GM18520 (cell line): ENCODE measurements around the gene BTBD16.

Experiments used
- ATAC-seq: cut with Tn5 transposase; IDR thresholded peaks from one replicate; pipeline ENCODE4 v1.9.1; 2021; ENCODE audit not compliant: unreplicated experiment

Gene BTBD16

DNA sequence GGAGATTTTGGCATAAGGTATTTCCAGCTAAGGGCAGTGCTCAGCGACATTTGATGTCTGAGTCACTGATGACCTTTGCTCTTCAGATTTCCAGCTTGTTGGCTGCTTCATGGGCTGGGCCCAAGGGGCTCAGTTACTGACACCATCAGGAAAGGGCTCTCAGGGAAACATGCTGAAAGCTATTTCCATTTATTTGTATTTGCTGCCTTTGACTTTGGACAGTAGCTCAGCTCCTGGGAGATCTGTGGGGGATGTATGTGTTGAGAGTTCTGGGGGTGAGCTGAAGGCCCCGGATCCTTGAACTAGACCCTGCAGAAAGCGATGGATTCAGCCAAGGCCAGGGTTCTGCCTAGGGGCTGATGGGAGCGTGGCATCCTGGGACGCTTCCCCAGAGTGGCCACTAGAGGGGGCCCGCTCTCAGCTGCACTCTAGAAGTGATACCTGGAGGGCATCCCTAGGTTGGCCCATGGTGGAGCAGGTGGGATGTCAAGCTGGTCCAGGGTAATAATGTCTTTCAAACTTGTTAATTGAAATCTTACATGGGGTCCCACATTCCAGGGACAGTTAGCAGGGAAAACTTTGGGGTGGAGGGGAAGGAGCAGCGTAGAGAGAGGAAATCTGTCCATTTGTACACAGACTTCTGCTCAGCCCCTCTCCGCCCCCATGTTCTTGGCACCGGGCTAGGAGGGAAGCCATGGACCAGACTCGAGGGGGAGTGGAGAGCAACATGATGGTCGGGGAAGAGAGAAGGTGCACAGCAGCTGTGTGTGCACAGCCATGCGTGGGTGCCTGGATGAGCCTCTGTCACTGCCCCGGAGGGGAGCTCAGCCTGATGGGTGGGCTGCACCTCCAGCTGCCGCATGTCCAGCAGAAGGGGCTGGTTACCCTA lies 3.0 kb upstream of the BTBD16 start:
- ATAC-seq: peak; percentile 46

DNA sequence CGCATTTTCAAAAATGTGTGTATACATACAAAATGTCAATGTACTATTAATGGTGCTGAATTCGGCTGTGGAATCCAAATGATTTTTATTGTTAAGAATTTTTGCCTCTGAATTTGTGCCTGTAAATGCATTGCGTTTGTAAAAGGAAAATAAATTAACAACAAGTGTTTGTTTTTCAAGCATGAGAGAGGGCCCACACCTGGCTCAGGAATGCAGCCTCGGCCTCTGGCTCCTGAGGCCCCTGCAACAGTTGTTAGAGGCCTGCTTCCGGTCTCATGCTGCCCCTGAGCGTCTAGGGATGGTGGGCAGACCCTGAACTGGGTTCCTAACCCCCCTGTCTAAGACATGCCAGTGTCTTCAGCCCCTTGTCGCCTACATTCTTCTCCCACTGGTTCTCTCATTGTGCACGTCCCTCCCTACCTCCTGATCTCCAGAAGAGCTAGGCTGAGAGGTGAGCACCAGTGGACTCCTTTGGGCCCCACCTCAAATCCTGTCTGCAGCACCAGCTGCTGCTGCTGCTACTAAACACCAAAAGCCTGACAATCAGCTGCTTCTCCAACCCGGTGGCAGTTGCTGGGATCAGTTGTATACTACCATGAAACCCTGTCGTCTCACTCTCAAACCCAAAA lies 1.9 kb upstream of the BTBD16 start:
- no peak for ATAC-seq

DNA sequence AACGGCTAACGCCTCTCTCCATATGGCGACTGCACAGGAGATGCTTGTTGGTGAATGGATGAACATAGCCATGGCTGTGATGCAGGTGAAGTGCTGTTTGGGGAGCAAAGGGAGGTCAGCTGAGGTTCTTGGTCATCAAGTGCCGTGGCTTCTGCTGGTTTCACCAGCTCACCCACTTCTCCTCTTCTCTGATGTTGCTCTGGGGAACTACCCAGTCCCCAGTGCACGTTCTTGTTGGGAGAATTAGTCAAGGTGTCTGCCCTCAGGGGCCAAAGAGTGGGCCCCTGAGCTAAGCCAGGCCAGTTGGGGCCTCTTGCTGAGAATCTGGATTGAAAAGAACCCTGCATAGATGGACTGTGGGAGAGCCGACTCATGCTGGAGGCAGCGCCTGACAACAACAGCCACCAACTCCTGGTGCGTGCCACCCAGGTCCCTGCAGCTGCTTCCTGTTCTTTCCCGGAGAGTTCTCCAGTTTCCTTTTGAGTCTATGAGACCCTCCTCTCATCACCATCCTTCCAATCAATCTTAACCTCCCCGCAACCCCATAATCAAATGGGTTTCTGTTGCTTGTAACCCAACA lies 3.0 kb downstream of the BTBD16 start:
- no peak for ATAC-seq

DNA sequence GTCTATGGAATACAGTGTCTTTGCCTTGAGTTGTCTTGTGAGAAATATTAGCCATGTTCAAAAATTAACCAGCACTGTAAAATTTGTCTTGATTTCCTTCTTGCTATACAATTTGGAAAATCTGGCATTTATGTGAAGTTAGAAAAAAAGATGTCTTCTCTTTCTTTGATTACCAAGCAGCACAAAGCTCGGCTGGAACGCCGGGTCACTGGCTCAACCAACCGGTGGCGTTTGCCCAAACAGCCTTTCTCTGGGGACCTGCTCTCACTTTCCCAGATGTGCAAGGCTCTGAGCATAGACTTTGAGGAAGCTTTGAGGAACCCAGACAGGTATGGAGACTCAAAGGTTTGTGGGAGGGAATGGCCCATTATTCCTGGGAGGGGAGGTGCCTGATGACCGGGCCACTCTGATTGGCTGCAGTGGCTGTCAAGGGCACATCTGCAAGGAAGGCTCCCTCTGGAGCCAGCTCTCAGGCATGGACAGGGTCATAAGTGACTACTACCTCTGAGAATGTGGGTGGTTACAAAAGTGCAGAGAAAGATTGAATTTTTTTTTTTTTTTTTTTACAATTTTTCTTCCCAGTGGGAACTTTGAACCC lies 5.6 kb downstream of the BTBD16 start:
- no peak for ATAC-seq

DNA sequence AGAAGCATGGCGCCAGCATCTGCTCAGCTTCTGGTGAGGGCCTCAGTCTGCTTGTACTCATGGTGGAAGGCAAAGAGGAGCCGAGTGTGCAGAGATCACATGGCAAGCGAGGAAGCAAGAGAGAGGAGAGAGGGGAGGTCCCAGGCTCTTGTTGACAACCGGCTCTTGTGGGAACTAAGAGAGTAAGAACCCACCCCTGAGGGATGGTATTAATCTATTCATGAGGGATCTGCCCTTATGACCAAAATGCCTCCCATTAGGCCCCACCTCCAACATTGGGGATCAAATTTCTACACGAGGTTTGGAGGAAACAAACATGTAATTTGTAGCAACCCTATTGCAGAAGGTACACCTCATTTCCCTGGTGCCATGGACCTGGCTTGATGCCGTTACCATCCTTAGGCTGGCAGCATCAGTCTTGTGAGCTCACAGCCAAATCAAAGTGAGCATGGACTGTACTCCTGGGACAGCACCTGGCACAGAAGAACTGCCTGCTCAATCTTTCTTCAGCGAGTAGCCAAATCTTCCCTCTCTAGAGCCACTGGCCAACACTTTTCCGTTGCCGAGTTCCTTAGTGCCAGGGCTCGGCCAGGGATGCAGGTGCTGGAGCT lies 6.5 kb downstream of the BTBD16 start:
- no peak for ATAC-seq

DNA sequence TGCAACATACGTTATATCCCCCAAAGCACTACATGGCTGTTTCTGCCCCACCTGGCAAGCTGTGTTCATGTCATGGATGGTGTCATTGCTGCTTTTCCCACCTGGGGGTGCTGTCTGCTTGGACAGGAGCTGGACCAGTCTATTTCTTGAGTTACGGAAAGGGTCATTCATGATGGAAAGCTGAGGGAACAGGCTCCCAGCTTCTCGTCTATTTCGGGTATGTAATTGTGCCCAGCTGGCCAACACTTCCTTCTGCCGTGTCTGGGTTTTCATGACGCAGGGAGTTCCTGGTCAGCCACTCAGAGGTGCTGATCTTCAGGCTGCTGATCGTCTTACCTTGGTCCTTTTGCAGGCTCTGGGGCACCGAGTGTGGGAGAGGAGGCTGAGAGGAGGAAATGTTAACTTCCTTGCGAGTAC lies 8.6 kb downstream of the BTBD16 start:
- no peak for ATAC-seq

DNA sequence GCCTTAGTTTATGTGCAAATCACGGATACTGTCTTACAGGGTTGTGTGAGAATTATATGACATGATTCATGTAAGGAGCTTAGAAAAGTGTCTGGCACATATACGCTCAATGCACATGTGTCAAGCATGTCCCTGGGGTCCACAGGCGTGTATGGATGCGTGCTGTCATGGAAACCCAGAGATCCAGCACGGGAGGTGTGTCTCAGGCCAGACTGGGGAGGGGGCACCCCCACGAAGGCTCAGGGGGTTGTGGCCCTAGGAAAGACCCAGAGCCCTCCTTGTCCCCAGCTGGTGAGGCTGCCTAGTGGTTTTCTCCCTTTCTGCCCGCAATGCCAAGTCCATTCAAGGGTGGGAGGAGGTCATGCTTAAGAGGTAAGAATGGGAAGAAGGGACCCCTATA lies 9.1 kb downstream of the BTBD16 start:
- no peak for ATAC-seq

DNA sequence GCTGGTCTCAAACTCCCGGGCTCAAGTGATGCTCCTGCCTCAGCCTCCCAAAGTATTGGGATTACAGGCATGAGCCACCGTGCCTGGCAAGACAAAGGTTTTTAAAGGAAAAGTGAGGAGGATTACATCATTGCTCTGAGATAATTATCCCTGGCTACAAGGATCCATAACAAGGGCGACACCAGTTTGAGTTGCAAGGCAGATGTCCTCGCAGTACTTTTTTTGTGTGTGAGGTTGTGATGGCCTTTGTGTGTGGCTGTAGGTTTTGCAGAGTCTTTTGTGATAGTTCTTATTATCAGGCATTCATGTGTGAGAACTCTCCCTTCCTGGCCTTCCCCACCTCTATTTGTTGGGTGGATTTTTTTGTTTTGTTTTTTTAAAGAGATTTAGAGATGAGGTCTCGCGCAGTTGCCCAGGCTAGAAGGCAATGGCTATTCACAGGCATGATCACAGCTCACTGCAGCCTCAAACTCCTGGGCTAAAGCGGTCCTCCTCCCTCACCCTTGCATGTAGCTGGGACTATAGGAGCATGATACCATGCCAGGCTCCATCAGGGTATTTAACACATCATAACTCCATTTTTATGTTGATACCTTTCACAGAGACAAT lies 10.0 kb downstream of the BTBD16 start:
- no peak for ATAC-seq

DNA sequence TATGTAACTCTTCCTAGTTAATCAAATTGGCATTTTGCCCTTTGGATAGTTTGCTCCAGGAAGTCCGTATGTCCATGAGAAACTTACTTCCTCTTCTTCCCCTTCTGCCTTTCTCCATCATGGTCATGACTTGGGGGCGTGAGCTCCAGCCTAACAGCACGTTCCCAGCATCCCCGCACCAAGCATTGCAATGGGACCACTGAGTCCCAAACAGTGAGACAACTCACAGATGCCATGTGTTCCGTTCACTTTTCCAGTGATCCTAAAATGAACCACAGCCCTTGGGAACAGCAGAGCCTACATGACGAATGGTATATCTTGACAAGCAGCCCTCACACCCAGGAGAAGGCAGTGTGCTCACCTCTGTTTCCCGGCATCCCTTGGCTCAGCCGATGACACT lies 10.7 kb downstream of the BTBD16 start:
- no peak for ATAC-seq

DNA sequence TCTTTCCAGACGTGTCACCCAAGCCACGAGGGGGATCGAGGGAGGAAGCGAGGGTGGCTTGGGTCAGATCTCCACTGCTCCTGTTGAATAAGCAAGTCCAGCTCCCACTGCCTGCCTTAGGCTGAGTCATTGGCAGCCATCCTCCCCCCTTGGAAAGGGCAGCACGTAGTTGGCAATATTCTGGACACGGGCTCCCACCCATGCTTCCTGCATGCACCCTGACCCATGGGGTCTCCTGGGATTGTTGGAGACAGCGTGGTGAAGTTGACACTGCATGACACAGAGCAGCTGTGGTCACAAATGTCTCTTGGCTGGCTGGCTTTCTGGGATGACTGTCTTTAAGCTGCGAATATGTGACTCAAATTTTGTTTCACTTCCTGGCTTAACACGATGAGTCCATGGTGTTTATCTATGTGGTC lies 11.2 kb downstream of the BTBD16 start:
- no peak for ATAC-seq

DNA sequence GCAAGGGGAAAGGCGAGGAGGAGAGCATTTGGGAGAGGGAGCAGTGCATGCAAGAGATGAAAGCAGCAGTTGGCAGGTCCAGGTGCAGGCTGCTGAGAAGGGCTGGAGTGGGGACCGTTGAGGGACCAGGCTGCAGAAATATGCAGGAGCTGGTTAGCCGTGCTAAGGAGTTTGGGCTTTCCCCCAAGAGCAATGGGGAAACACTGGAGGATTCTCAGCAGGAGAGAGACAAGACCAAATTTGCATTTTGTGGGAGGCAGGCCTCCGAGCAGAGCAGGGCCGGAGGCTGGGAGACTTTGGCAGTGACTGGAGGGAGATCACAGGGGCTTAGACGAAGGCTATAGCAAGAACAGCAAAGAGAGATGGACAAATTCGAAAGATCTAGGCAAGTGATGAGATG lies 11.8 kb downstream of the BTBD16 start:
- ATAC-seq: no peak

DNA sequence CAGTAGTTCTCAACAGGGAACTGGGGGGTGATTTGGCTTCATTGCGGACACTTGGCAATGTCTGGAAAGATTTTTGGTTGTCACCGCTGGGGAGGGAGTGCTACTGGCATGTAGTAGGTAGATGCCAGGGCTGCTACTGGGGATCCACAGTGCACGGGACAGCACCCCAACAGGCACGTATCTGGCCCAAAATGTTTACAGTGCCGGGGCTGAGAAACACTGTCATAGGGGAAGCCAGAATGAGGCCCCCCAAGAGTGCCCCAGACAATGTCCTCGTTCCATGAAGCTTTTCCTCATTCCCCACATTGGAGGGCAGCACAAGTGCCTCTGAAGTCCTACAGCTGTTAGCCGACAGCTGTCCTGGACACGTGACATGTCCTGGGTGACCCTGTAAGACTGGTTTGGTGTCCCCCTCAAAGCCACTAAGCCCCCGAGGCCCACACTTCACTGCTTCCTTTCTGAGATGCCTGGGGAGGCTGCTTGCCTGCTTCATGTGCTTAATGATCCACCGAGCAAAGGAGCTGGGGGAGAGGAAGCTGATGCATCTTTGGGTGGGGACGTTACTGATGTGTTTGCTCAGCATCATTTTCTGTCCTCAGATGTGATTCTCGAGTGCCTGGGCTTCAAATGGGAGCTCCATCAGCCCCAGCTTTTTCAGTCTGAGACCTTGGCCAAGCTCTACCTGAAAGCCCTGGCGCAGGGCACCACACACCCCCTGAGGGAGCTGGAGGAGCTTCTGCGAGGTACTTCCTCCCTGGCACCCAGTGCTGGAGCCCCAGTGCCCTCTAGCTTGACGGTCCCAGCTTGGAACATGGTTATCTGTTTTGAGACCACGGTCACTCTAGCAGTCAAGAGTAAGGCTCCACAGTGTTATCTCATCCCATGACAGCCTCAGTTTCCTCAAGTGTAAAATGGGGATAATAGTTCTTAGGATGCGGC lies 14.7 kb downstream of the BTBD16 start:
- ATAC-seq: no peak

DNA sequence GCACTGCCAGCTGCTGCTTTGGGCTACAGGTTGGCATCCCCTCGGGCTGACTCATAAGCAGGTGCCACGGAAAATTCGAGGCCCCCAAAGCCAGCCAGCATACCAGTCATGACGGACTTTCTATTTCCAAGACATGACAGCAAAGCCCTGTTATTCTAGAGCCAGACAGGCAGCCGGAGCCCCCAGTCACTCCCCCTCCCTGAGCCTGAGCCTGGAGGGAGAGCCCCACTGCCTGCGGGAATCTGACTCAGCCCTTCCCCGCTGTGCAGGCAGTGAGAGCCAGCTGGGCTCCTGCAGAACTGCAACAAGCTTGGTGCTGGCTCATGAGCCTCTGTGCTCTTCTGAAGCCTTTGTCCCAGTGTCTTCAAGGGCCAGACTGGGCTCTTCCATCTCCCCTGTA lies 15.8 kb downstream of the BTBD16 start:
- ATAC-seq: no peak

DNA sequence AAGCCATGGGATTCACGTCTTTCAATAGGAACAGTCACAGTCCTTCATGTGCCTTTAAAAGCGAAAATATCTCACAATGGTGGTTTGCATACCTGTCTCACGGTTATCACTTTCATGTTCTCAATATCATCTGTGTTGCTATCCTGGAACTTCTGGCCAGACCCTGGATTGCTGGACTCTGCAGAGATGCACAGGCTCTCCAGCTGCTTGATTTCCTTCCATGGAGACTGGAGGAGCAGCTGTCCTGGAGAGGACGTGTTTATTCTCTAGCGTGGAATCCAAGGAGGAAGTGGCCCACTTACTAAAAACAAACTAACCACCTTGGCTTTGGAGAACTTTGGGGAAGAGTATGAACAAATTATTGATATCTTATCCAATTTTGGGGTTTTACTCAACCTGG lies 16.5 kb downstream of the BTBD16 start:
- ATAC-seq: no peak

DNA sequence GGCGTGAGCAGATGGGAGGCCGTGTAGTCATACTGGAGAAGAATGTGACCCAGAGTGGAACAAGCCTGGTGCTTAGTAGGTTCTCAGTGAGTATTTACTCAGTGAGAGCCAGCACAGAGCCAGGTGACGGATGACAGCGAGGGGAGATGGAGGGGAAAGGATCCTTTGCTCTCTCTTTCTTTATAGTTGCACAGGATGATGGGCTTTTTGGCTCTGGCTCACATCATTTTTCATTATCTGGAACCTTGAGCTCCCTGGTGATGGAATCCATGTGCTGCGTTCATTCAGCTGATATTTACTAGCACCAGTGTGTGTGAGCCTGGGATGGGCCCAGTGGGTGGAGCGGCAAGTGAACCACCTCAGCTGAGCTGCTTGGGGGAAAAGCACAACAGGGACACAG lies 17.2 kb downstream of the BTBD16 start:
- ATAC-seq: no peak

DNA sequence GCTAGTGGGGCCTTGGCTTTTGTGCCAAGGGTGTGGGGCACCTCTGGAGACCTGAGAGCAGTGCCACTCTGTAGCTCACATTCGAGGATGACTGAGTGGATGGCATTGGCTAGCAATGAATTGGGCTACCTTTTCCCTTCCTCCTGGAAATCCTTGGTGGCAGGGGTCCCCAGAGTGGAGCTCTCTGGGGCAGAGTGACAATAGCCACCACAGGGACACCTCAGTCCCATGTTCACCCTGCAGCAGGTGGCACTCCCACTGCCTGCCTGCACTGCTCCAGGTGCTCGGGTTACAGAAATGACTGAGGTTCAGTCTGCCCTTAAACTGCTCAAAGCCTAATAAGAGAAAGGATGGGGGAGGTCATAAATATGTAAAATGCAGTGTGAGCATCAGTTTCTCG lies 17.8 kb downstream of the BTBD16 start:
- ATAC-seq: no peak

DNA sequence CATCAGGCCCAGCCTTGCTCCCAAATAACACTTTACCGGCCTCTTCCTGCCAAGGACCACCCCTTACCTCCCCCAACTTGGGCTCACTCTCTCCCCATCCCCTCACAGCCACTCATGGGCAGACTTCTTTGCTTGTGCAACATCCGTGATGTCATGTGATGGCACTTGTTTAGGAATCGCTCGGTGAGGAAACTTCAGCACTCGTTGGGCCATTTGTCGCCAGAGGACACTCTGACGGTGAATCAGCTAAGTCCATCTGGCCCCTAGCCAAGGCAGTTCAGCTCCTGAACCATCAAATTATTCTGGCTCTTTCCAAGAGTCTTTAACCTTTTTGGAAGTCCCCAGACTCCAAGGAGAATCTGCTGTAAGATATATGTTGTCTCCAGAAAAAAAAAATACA lies 19.2 kb downstream of the BTBD16 start:
- no peak for ATAC-seq

DNA sequence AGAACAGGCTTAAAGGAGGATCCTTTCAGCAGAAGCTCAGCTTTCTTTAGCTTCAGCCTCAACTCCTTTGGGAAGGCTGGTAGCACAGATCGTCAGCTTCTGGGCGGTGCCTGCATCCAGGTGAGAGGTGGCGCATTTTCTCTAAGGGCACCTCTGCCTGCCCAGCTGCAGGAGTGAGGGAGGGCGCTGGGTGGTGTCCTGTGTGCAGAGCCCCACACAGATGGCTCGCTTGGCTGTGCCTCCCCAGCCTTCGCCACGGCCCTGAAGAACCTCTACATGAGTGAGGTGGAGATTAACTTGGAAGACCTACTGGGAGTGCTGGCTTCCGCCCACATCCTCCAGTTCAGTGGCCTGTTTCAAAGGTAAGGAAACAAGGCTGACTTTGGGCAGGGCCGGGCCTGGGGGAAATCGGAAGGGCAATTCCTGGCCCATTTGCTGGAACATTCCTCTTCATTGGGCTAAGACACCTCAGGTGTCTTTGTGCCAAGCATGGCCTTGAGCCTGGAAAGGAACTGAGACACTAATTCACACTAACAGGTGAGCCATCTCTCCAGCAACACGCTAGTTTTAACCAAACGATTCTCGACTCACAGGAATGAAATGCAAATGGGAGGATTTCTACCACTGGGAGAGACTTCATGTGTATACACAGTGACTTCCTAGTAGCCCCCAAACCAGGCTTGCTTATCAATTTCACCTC lies 19.9 kb downstream of the BTBD16 start:
- no peak for ATAC-seq

DNA sequence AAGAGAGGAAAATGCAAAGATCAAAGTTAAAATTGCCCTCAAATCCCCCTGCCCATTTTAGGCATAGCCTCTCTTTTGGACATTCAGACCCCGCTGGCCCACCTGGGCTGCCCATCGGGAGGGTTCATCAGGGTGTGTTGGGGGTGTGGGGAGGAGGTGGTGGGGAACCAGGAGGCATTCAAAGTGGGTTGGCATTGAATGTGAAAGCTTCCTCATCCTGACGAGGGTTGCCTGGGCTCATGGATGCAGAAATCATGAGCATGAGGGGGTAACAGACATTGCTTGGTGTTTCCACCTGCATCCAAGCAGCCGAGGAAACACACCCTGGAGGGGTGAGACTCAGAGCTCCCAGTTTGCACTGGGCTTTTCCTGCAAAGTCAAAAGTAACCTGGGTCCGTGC lies 20.6 kb downstream of the BTBD16 start:
- ATAC-seq: no peak
